NCI-H1694 (cell line): ENCODE data around the gene TMEM168.
"Not testable (repeated sequence)": the region's sequence is repeated elsewhere in the genome, so short reads cannot be mapped to it uniquely, and the experiment has no call there.

ENCODE experiments used
- DNase-seq: peaks from one replicate; lab custom pipeline; 2025; lab: John Stamatoyannopoulos, UW

TMEM168 gene

GRCh38 chr7:112781558-112781957 lies 8.6 kb downstream of the TMEM168 start:
- no peak for DNase-seq

- DNase-seq: no peak
Measured at GRCh38 chr7:112781110-112781509, 9.1 kb downstream of the TMEM168 start.

GRCh38 chr7:112779667-112780066 lies 10.5 kb downstream of the TMEM168 start:
- DNase-seq: no peak

GRCh38 chr7:112777406-112777805 lies 12.8 kb downstream of the TMEM168 start:
- no peak for DNase-seq

DNA sequence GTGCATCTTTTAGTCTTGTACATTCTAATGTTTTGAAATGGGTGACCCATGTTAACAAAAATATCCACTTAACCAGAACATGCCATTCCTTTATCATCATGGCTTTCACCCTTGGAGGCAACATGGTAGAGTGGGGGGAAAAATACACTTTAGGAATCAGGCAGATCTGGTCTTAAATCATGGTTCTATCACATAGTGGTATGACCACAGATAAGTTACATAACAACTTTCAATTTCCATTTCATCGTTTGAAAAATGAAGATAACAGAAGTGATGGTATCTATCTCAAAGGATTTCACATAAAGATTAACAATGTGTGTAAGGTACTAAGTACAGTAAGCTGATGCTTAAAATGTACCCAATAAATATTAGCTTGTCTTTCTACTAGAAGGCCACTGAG lies 19.0 kb downstream of the TMEM168 start:
- DNase-seq: no peak

DNA sequence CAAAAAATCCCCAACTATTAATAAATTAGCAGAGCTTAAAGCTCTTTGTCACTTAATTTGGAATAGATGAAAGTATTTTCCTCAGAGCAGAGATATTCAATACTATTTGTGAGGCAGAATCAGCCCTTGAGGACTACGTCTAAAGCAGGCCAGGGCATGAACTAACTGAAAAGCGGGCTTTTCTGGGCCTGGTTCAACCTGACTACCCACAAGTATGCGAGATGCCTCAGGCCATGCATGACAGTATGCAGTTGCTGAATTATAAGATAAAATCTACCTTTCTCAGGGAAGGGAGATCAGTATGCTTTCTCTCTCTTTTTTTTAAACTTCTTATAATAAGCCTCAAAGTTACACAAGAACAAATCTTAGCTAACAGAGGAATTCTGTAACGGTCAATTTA lies 20.1 kb downstream of the TMEM168 start:
- no peak for DNase-seq

- DNase-seq: no peak
Measured at GRCh38 chr7:112765105-112765504, 25.1 kb downstream of the TMEM168 start.

DNA sequence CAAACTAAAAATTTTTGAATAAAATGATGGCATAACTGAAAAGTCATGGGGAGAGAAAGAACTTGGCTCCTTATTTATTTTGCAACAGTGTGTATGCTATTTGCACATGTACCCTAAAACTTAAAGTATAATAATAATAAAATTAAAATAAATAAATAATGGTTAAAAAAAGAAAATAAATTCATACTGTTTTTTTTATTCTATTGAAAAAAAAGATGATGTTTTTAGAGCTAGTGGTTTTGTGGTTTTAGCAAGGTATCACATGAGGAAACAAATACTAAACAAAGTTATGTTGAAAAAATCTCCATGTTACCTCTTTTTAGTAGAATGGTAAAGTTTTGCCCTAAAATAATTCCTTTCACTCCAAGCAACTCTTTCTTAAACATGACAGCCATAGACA lies 26.2 kb downstream of the TMEM168 start:
- no peak for DNase-seq

DNA sequence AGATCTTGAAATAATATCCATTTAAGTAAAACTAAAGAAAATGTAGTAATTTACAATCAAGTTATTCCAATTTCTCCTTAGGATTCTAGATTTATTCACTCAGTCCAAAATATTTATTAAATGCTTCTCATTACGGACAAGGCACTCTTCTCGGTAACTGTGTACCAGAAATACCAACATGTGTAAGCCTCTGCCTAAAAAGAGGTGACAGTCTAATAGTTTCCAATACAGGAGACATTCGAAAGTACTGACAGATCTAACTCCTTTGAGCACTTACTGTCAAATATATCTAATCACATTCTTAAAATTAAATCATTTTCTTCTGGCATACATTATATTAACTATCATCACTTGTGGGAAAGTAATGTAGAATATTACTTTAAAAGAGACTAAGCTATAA lies 26.9 kb downstream of the TMEM168 start:
- no peak for DNase-seq

GRCh38 chr7:112759905-112760304 lies 30.3 kb downstream of the TMEM168 start:
- DNase-seq: no peak

GRCh38 chr7:112757337-112757736 lies 32.9 kb downstream of the TMEM168 start:
- no peak for DNase-seq

DNA sequence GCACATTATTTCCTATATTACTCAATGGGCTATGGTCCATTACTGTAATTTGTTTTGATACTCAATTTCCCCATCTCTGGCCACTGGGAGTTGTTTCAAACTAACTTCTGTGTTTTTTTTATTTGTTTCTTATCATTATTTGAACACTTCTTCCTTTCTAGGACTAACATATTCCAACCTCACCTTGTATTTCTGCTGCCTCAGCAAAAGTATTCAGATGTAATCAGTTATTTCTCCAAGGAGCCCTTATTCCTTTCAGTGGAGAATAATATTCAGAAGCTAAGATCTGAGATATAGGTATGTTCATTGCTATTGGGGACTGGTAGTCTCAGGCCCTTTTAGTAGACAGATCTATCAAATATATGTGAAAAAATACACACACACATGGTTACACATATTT lies 36.9 kb downstream of the TMEM168 start:
- DNase-seq: no peak

- DNase-seq: no peak
Measured at GRCh38 chr7:112752576-112752975, 37.6 kb downstream of the TMEM168 start.

DNA sequence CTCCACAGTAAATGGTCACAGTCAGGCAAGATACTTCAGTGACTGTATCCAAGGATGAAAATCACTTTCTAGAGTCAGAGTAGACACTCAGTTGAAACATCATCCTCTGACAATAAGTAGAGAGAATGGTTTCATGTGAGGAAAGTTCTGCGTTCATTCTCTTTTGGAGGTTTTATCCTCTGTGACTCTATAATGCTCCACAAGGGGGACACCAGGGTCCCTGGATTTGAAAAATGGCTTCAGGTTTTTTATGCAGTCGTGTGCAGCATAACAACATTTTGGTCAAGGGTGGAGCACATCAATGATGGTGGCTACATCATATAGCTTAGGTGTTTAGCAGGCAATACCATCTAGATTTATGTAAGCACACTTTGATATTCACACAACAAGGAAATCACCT lies 40.4 kb downstream of the TMEM168 start:
- DNase-seq: no peak

DNA sequence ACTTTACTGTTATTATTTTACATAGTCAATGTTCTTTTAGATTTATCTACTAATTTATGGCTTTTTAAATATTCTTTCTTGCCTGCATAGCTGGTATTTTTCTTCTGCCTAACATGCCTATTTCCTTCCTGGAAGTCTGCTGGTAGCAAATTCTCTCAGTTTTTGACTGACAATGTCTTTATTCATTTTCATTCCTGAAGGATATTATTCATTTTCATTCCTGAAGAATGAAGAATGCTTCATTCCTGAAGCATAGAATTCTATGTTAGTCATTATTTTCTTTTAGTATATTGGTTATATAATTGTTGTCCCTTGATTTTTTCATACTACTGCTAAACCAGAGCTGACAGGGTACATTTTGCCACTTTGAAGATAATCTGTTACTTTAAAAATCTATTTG lies 41.8 kb downstream of the TMEM168 start:
- DNase-seq: no peak

GRCh38 chr7:112745635-112746034 lies 44.6 kb downstream of the TMEM168 start:
- no peak for DNase-seq

DNA sequence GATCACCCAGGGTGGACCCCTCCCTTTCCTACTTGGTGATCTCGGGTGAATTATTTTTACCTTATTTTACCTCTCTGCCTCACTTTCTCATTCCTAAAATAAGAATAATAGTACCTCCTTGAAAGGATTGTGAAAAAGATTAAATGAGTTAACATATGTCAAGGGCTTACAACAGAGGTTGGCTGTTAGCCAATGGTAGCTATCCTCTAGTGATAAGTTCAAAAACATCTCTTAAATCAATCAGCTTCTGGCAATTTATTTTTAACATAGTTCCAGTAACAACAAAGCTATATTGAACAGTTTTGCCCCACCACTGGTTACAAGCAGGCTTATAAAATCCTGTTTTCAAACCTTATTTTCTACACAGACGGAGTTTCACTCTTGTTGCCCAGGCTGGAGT lies 45.4 kb downstream of the TMEM168 start:
- DNase-seq: peak; percentile 16

DNA sequence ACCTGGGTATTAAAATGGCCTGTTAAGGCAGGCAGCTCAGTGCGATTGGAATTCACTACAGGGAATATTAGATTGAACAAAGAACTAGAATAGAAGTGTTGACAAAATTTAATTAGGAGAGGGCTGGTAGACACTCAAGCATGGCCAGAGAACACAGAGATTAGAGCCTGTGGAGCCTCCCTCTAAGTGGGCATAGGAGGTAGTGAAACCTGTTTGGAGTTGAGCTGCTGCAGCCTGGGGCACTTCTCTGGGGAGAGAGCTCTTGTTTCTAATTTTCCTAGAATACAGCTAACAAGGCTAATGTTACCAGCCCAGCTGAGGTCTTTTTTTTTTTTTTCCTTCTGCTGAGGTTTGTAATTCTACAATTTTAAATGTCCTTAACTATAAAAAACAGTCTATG lies 46.4 kb downstream of the TMEM168 start:
- no peak for DNase-seq

GRCh38 chr7:112740667-112741066 lies 49.5 kb downstream of the TMEM168 start:
- DNase-seq: no peak

- no peak for DNase-seq
Measured at GRCh38 chr7:112739436-112740180, 50.6 kb downstream of the TMEM168 start.

GRCh38 chr7:112735261-112735660 lies 54.9 kb downstream of the TMEM168 start:
- DNase-seq: no peak

- not testable (repeated sequence) for DNase-seq
Measured at GRCh38 chr7:112731324-112731723, 58.9 kb downstream of the TMEM168 start.

DNA sequence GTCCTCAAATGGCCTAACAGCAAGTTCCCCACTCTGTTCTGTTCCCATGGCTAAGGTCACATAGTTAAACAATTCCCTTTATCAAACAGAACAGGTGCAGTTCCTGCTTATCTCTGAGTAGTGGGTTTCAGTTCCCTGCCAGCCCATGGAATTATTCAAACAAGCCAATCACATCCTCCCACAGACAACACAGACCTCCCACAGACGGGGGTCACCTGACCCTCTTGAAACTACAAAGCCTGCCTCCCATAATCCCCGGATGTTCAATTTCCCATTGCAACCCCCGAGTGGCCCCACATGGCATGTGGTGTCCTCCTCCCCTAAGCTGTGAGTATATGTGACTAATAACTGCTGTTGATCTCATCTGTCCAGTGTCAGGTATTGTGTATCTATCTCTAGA lies 64.1 kb downstream of the TMEM168 start:
- DNase-seq: no peak

DNA sequence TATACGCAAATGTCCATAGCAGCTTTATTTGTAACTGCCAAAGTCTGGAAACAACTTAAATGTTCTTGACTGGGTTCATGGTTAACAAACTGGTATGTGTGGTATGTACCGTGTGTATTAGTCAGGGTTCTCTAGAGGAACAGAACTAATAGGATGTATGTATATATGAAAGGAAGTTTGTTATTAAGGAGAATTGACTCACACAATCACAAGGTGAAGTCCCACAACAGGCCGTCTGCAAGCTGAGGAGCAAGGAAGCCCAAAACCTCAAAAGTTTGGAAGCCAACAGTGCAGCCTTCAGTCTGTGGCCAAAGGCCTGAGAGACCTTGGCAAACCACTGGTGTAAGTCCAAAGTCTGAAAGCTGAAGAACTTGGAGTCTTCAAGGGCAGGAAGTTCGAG lies 66.8 kb downstream of the TMEM168 start:
- DNase-seq: no peak
